HEK293T (cell line): ENCODE data around the gene ADK.

Experiments
- CTBP1 ChIP-seq: fragments of 450-650 bp; IDR thresholded peaks from 2 replicates; pipeline ENCODE4 v1.6.1; 2016; ENCODE audit warnings: borderline replicate concordance
- ELF4 ChIP-seq: fragments of 450-650 bp; IDR thresholded peaks from 2 replicates; pipeline ENCODE4 v1.6.1; 2017; ENCODE audit warnings: antibody characterized with exemption
- LEF1 ChIP-seq: fragments of 450-650 bp; IDR thresholded peaks from 2 replicates; pipeline ENCODE4 v1.6.1; 2017; ENCODE audit warnings: mild to moderate bottlenecking, borderline replicate concordance
- NFRKB ChIP-seq: fragments of 450-650 bp; IDR thresholded peaks from 2 replicates; pipeline ENCODE4 v1.6.1; 2016; ENCODE audit warnings: mild to moderate bottlenecking, moderate library complexity

GRCh38 chr10:74432841-74433594, 282.0 kb downstream of the ADK start:
- TF ChIP-seq LEF1 (no peak), NFRKB (no peak), ELF4 (no peak), CTBP1 (no peak)
